ENCODE results near the gene ADAM8. TPM values are rescaled to one million over a fixed set of nuclear protein-coding genes. Genes with fewer than 3 reads are reported as not detected.

ADAM8 gene
- total RNA-seq, 2 donors from 2014 or later: 3.7 to 5.5 TPM

GRCh38 chr10:133309100-133309719, 32.5 kb upstream of the ADAM8 start:
- H3K4me3 ChIP-seq (ENCODE audit: low read length): peak overlapping the region; percentile 96
- H3K4me3 Mint-ChIP-seq: peak overlapping the region; percentile 93
- 28 to 58% methylated on average over 22 to 46 of the region's 46 CpGs for WGBS, 2 experiments (ENCODE audit: insufficient coverage in 1 of 2, insufficient read length in 1 of 2)
- H3K36me3 ChIP-seq (ENCODE audit: control insufficient read depth, insufficient read depth, low read length): peaks cover 28% of the 10 kb centered on the region
- DNase-seq: peak; percentile 99
- H3K9me3 Mint-ChIP-seq: no peaks in the 10 kb centered on the region
- no peaks in the 10 kb centered on the region for H3K27me3 ChIP-seq (ENCODE audit: control insufficient read depth, insufficient read depth, low read length, poor library complexity, severe bottlenecking)
- no peaks in the 10 kb centered on the region for H3K27me3 Mint-ChIP-seq (ENCODE audit: insufficient read depth)
- no peak for TF ChIP-seq CTCF (conservative IDR thresholded peaks at IDR 0.05)
- peaks cover 14% of the 10 kb centered on the region for H3K4me1 ChIP-seq (ENCODE audit: control insufficient read depth, insufficient read depth, low read length)
- peaks cover 29% of the 10 kb centered on the region for H3K36me3 Mint-ChIP-seq (ENCODE audit: low read depth)
- H3K4me1 Mint-ChIP-seq: peaks cover 17% of the 10 kb centered on the region
- H3K9me3 ChIP-seq (ENCODE audit: control insufficient read depth, low read length): no peaks in the 10 kb centered on the region
- peak overlapping the region; percentile 87 for H3K9ac ChIP-seq (ENCODE audit: extremely low read depth, low read length, poor library complexity, severe bottlenecking)
- H3K27ac ChIP-seq (ENCODE audit: low read depth, low read length): peak overlapping the region; percentile 92
- peak overlapping the region; percentile 68 for H3K27ac Mint-ChIP-seq

GRCh38 chr10:133308421-133309099, 31.9 kb upstream of the ADAM8 start, which contains the start of the genes TUBGCP2 and ZNF511:
TUBGCP2 (minus strand) TSS chr10:133308872; CDS start chr10:133302941, 5,931 bp downstream.
ZNF511 (plus strand) TSS chr10:133308914; CDS start chr10:133308944, 30 bp downstream.
- Histone ChIP-seq H3K4me3 (ENCODE audit: low read length) (peak within 1 kb of the TSS; percentile 96), H3K27ac (ENCODE audit: low read depth, low read length) (peak within 1 kb of the TSS; percentile 92), H3K9ac (ENCODE audit: extremely low read depth, low read length, poor library complexity, severe bottlenecking) (peak within 1 kb of the TSS; percentile 87), H3K4me1 (ENCODE audit: control insufficient read depth, insufficient read depth, low read length) (peaks cover 14% of the 10 kb centered on the region), H3K27me3 (ENCODE audit: control insufficient read depth, insufficient read depth, low read length, poor library complexity, severe bottlenecking) (no peaks in the 10 kb centered on the region), H3K9me3 (ENCODE audit: control insufficient read depth, low read length) (no peaks in the 10 kb centered on the region), H3K36me3 (ENCODE audit: control insufficient read depth, insufficient read depth, low read length) (peaks cover 28% of the 10 kb centered on the region)
- Mint-ChIP-seq H3K4me1 (peaks cover 17% of the 10 kb centered on the region), H3K27me3 (ENCODE audit: insufficient read depth) (no peaks in the 10 kb centered on the region), H3K9me3 (no peaks in the 10 kb centered on the region), H3K27ac (peak within 1 kb of the TSS; percentile 98), H3K36me3 (ENCODE audit: low read depth) (peaks cover 29% of the 10 kb centered on the region), H3K4me3 (peak within 1 kb of the TSS; percentile 93)
- peak; percentile 93 for DNase-seq
- WGBS, 2 experiments (ENCODE audit: insufficient coverage in 1 of 2, insufficient read length in 1 of 2): 0% methylated on average over 19 to 89 of the region's 89 CpGs
- no peak for TF ChIP-seq CTCF (conservative IDR thresholded peaks at IDR 0.05)

GRCh38 chr10:133307776-133308420, 31.2 kb upstream of the ADAM8 start:
- Mint-ChIP-seq H3K27me3 (ENCODE audit: insufficient read depth) (no peaks in the 10 kb centered on the region), H3K9me3 (no peaks in the 10 kb centered on the region), H3K36me3 (ENCODE audit: low read depth) (peaks cover 29% of the 10 kb centered on the region), H3K27ac (peak overlapping the region; percentile 98), H3K4me3 (peak overlapping the region; percentile 93), H3K4me1 (peaks cover 17% of the 10 kb centered on the region)
- Histone ChIP-seq H3K4me3 (ENCODE audit: low read length) (peak overlapping the region; percentile 96), H3K4me1 (ENCODE audit: control insufficient read depth, insufficient read depth, low read length) (peaks cover 14% of the 10 kb centered on the region), H3K9me3 (ENCODE audit: control insufficient read depth, low read length) (no peaks in the 10 kb centered on the region), H3K36me3 (ENCODE audit: control insufficient read depth, insufficient read depth, low read length) (peaks cover 28% of the 10 kb centered on the region), H3K27ac (ENCODE audit: low read depth, low read length) (peak overlapping the region; percentile 41), H3K9ac (ENCODE audit: extremely low read depth, low read length, poor library complexity, severe bottlenecking) (peak overlapping the region; percentile 87), H3K27me3 (ENCODE audit: control insufficient read depth, insufficient read depth, low read length, poor library complexity, severe bottlenecking) (no peaks in the 10 kb centered on the region)
- TF ChIP-seq CTCF (conservative IDR thresholded peaks at IDR 0.05): peak; percentile 81
- DNase-seq: peak; percentile 89
- 12 to 13% methylated on average over 22 to 25 of the region's 25 CpGs for WGBS, 2 experiments (ENCODE audit: insufficient coverage in 1 of 2, insufficient read length in 1 of 2)
